Stimulated activated CD4-positive, alpha-beta T cell treated with anti-CD3 and anti-CD28 coated beads, Interleukin-4, amount 100 ng/mL, for 48 hours (primary cell): Measurements from ENCODE around the gene ABCD3.
"Not testable (repeated sequence)": the region's sequence is repeated elsewhere in the genome, so short reads cannot be mapped to it uniquely, and the experiment has no call there.

Experiments
- DNase-seq, 2 donors: peaks; one replicate each; pipeline ENCODE4 v3.0.0-alpha.2; 2020; ENCODE audit warnings: low read depth in 2 of 2

The ABCD3 gene

DNA sequence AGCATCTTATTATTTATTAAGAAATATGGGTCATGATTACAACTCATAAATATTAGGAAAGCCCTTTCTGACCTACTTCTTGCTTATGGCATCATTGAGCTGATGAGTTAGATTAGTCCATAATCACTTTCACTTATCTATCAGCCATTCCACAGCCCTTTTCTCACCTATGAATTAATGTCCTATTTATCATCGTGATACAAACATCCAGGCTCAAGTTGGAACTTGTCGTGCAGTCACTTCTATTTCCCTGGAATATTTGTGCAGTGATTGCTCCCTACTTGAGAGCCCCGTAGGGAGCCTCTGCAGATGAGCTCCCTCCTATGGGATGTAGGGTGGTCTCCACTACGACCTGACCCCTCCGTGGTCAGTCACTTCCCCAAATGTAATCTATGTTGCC is 131.5 kb downstream of the ABCD3 start:
- no peak for DNase-seq

DNA sequence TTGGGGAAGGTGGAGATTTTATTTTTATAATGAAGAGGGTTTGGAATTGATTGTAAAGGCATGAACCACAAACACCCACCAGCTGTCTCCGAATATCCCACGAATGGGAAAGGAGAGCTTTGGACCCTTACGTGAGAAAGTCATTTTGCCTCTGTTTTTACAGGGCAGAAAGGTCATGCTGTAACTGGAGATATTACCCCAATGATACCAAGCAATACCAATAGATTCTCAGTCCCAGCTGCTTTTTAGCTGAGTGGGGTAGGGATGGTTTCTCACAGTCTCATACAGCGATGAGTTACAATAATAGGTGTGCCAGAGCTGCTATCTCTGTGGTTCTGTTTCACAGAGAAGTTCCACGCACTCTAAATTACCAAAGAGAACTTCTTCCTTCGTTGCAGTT is 132.2 kb downstream of the ABCD3 start:
- DNase-seq, result no peak

DNA sequence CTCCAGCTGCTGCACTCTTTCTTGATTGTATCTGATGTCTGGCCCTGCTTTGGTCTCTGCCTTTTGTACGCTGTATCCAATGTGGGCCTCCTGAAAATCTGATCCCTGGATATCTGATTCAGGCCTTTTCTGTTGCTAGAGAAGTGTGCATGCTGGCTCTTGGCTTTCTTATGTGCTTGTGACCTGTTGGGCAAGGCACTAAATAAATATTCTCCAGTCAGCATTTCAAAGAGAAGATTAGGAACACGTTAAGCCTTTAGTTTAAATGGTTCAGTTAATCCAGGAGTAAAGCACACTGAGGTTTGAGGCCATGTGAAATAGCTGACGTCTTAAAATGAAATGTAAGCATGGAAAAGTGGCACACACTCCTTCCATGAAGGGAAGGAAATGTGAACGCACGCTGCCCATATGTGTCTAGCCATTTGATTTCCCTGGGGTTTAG is 132.6 kb downstream of the ABCD3 start:
- DNase-seq, result no peak

DNA sequence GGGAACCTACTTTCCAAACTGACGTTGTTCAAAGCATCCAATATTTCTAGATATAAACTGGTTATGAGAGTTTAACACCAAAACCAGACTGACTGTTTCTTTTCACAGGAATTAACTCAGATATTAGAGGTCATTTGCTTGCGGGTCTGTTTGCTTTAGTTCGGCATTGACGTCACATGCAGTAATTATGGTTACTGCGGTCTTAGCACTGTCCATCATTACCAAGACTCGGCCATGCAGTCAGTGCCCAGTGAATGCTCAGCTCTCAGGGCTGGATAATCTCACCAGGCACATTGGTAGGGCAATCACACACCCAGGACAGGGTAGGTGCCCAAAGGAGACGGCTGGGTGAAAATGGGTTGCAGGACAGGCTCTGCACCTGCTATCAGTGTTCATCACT is 133.3 kb downstream of the ABCD3 start:
- no peak for DNase-seq

DNA sequence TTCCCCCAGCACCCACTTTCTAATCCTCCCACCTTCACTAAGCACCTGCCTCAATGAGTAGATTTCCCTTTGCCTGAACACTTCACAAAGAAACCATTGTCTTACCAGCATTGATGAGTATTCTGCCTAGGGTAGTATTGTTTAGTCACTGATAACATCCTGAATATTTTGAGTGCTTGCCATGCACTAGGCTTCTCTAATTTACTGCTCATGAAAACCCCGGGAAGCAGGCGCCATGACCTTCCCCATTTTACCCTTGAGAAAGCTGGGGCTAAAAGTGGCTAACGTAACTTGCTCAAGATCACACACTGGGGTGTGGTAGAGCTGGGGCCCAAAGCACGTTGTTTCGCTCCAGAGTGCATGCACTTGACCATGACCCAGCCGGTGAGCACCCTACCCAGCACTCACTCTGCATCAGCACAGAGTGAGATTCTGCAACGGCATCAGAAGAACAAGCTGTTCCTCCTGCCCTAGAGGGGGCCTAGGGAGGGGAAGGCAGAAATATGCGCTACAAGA is 133.9 kb downstream of the ABCD3 start:
- no peak for DNase-seq

DNA sequence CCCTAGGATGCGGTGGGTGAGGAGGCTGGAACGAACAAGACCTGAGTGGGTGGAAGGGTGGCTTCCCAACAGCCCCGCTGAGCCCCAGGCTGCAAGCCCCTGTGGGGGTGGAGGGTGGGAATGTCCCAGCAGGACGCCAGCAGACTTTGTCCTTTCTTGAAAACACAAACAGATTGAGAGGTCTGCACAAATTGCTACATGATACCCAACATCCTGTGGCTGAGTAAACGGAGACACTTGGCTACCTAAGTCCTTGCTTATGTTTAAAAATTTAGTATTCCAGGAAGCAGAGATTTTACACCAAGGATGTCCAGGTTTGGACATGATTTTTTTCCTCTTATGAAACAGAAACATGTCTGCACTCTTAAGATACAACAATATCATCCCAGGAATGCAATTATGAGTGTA is 135.1 kb downstream of the ABCD3 start:
- no peak for DNase-seq

DNA sequence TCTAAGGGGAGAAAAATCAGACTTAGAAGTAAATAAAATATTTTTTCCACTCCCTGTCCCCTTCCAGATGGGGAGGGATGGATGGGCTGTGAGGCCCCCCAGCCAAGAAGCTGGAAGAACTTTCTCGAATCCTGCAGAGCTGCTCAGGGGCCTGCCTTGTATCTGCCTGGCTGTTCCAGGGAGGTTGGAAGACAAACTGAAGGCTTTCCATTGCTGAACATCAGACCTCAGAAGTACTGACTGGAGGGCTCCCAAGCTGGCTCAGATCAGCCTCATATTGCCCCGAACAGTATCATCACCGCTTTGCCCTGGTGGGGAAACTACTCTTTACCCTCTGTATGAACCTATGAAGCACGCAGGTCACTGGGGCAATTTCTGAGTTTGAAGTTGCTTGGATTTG is 135.7 kb downstream of the ABCD3 start:
- no peak for DNase-seq

DNA sequence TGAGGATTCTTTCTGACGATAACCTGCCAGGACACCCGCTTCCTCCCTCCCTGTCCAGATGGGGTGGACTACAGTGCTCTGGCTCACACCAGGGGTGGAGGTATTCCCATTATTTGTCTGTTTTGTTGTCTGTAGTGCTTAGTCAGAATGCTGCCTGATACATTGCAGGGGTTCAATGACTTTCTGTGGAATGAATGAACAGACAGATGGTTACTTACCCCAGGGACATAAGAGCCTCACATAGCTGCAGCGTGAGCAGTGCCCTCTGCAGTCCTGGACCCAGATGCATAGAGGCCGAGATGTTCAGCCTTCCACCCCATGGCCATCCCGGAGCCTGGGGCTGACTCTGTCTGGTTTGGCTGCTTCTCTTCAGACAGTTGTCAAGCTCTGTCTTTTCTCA is 136.4 kb downstream of the ABCD3 start:
- DNase-seq, result no peak

DNA sequence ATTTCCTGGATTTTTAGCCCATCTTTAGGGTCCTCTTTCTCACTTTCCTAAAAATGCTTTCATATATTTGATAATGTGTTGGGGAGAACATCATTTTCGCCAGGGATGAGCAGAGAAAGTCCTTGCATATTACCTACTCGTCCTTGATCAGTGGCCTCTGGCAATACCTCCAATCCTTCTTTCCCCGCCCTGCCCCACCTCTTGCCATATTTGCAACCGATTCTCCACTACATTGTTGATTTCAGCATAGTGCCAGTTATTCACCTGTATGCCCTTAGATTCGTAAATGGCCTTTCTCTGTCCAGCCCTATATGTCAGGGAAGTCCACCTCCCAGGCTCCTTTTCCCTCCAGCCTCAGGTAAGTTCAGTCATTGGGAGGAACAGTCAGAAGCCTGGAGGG is 136.9 kb downstream of the ABCD3 start:
- DNase-seq, result no peak

DNA sequence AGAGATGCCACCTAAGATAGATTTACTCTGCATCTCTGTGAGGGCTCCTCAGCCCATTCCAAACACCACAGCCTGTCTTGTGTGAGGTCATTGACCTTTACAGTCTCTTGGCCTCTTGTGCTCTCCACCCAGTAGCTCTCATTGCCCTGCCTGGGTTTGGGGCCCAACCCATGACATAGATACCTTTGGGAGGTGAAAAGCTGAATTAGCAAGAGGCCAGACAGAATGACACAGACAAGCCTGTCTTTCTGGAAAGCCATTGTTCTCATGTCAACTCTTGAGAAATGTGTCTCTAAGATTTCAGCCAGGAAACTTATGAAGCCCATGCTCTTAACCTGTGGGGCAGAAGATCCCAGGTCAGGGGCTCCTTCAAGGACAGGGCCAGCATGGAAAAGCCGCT is 141.7 kb downstream of the ABCD3 start:
- DNase-seq, result no peak

DNA sequence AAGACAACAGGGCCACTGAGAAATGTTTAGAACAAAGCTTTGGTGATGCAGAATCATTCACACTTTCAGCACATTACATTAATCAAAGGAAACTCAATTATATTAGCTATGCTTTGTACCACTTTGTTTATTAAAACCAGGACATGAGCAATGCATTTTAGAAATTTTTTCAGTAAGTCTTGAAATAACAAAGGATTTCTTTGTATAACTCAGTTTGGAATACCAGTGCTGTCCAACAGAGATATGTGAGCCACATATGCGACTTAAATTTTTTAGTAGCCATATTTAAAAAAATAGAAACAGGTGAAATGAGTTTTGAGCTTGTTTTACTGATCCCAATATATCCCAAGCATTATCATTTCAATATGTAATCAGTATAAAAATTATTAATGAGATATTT is 142.1 kb downstream of the ABCD3 start:
- DNase-seq, result no peak

DNA sequence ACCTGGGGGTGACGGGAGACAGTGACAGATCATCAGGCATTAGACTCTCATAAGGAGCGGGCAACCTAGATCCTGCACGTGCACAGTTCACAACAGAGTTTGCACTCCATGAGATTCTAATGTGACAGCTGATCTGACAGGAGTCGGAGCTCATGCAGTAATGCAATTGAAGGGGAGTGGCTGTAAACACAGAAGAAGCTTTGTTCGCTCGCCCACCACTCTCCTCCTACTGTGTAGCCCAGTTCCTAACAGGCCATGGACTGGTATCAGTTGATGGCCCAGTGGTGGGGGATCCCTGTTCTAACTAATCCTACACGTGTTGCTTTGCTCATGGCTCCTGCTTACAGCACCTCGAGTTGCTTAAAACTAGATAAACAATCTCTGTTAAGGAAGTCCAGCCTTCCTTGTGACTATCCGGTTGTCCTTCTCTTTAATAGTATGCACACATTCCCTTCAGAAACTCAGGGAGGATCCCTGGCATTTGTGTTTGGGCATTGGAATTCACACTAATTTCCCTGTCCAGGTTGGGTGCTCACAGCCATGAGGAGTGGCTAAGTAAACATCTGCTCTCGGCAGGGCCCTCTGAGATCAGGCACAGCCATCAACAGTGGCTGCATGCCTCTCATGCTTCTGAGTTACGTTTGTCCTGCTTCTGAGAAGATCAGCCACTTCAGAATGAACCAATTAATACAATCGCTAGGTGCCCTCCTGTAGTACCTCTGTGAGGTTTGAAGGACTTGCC is 144.5 kb downstream of the ABCD3 start:
- no peak for DNase-seq

DNA sequence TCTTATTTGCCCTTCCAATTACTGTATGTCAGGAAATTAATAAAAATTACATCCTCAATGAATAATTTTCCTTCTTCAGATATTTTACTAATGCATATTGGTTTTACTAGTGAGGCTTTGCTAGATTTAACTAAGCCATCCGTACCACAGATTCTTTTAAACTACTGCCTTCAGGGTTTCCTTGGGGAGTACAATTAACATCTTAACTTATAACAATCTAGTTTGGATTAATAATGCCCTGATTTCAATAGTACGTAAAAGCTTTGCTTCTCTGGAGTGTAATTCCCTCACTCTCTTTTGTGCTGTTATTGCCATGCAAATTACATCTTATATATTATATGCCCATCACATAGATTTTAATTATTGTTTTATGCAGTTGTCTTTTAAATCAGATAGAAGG is 147.7 kb downstream of the ABCD3 start:
- DNase-seq, result no peak

DNA sequence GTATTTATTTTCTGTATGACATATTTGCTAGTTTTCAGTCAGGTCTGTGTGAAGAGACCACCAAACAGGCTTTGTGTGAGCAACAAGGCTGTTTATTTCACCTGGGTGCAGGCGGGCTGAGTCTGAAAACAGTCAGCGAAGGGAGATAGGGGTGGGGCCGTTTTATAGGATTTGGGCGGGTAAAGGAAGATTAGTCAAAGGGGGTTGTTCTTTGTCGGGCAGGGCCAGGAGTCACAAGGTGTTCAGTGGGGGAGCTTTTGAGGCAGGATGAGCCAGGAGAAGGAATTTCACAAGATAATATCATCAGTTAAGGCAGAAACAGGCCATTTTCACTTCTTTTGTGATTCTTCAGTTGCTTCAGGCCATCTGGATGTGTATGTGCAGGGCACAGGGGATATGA is 148.2 kb downstream of the ABCD3 start:
- not testable (repeated sequence) for DNase-seq

DNA sequence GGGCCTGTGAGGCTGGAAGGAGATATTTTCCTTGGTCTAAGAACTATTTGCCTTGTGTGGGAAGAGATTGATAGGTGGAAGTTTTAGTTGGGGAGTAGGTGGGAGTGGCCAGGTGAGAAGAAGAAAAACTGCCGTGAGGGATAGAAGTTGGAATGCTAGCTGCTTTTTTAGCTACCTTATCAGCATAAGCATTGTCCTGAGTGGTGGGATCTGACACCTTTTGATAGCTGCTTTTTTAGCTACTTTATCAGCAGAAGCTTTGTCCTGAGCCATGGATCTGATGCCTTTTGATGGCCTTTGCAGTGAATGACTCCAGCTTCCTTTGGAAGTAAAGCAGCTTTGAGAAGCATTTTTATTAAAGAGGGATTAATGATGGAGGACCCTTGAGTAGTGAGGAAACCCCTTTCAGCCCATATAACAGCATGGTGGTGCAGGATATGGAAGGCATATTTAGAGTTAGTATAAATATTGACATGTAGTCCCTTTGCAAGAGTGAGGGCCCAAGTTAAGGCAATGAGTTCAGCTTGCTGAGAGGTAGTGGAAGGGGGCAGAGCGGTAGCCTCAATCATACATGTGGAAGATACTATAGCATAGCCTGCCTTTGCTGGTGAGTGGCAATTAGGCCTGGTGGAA is 149.9 kb downstream of the ABCD3 start:
- not testable (repeated sequence) for DNase-seq
